Uterus (tissue), 2 donors: Measurements from ENCODE around the gene FAR2.

Experiments
- POLR2A ChIP-seq, 2 donors: fragments of 450-650 bp; IDR thresholded peaks; one replicate each; pipeline ENCODE4 v1.6.1; 2016; ENCODE audit warnings: antibody characterized with exemption in 2 of 2, mild to moderate bottlenecking in 1 of 2, moderate library complexity in 1 of 2
- TF ChIP-seq, protein P1 (sequence below), 4 experiments: fragments of 200-600 bp in 2 of 4; fragments of 450-650 bp in 2 of 4; sonication (generic) in 2 of 4; IDR thresholded peaks; one replicate each; pipeline ENCODE4 v1.5.1; 2016 to 2019; ENCODE audit warnings: antibody characterized with exemption in 4 of 4, mild to moderate bottlenecking in 2 of 4, moderate library complexity in 1 of 4

DNA sequence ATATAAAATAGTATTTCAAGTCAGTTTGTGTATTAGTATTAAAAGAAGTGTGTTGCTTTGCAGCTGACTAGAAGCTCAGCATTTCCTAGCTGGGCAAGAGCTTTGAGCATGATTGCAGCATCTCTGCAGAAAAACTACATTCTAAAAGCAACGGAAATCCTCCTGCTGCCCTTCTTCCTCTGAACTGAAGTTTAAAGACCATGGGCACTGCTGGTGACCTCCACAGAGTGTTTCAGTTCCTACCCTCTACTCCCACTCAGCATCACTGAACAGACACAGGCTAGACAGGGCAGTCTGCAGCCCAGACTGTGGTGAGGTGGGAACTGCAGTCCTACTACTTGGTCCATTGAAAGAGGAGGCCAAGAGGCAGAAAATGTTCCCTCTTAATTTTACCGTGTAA, 59.0 kb downstream of the FAR2 start:
- TF ChIP-seq, protein P1, sequence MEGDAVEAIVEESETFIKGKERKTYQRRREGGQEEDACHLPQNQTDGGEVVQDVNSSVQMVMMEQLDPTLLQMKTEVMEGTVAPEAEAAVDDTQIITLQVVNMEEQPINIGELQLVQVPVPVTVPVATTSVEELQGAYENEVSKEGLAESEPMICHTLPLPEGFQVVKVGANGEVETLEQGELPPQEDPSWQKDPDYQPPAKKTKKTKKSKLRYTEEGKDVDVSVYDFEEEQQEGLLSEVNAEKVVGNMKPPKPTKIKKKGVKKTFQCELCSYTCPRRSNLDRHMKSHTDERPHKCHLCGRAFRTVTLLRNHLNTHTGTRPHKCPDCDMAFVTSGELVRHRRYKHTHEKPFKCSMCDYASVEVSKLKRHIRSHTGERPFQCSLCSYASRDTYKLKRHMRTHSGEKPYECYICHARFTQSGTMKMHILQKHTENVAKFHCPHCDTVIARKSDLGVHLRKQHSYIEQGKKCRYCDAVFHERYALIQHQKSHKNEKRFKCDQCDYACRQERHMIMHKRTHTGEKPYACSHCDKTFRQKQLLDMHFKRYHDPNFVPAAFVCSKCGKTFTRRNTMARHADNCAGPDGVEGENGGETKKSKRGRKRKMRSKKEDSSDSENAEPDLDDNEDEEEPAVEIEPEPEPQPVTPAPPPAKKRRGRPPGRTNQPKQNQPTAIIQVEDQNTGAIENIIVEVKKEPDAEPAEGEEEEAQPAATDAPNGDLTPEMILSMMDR (IDR thresholded peaks at IDR 0.05), result no peak
- no peak for TF ChIP-seq POLR2A (IDR thresholded peaks at IDR 0.05)
